HG02943 (cell line): ENCODE measurements around the gene CASP12.

ENCODE experiments used
- ATAC-seq: cut with Tn5 transposase; IDR thresholded peaks from one replicate; pipeline ENCODE4 v1.9.1; 2021; ENCODE audit warnings: mild to moderate bottlenecking, low read depth, moderate library complexity; ENCODE audit not compliant: unreplicated experiment

The CASP12 gene

DNA sequence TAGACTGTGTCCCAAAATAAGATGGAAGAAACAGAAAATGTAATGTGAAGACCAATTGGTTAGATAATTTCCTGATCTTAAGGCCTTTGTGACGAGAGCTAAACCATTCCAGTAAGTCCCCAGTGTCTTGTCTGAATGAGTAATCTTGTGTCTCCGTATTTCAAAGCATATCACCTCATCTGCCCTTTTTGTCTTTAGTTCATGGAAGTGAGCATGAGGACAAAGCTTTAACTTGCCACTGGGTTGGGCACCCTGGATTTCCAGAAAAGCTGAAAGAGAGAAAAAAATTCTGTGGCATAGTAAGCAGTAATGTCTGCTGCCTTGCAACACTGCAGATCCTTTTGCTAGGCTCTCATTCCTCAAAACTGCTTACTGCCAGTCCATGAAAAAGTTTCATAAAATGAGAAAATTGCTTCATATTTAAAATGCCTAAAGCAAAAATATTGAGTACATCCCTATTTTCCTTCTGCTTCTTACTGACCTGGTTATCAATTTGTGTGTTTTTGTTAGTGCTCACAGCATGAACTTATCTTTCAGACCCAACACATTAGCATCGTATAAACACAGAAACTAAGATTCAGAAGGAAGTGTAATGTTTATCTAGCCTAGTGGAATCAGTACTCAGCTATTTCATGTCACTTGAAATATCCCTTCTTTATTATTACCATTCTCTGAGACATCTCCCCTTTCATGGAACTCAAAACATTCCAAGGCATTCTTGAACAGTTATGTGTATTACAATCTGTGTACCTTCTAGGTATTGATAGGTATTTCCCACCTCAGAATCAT, 5.3 kb downstream of the CASP12 start:
- no peak for ATAC-seq

DNA sequence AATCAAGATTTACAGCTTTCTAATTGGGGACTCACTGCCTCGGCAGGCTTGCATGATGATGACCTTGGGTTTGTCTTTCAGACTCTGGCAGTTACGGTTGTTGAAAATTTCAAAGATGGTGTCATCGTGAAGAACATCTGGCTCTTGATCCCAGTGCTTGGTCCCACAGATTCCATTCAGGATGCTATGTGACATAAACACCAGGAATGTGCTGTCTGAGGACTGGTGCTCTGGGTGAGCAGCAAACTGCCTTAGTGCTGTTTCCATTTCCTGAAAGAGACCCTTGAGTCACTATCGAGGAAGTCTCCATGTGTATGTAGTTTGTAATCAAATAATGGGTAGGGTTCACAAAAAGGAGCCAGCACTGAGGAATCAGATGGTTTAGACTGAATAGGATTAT, 7.1 kb downstream of the CASP12 start:
- ATAC-seq = no peak

DNA sequence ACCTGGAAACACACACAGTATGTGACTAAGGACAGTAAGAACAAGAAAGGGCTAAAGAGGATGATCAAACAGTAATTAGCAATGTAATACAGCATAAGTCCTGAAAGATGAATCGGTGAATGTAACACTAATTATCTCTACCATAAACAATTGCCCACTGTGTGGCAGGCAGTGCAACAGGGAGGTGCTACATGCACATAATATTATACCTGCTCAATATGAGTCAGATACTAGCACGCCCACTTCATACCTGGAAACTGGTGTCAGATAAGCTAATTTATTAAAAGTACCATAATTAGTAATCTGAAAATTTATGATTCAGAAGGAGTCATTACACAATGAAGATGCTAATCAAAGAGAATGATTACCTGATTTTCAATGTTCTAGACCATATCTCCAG, 14.9 kb downstream of the CASP12 start:
- no peak for ATAC-seq

DNA sequence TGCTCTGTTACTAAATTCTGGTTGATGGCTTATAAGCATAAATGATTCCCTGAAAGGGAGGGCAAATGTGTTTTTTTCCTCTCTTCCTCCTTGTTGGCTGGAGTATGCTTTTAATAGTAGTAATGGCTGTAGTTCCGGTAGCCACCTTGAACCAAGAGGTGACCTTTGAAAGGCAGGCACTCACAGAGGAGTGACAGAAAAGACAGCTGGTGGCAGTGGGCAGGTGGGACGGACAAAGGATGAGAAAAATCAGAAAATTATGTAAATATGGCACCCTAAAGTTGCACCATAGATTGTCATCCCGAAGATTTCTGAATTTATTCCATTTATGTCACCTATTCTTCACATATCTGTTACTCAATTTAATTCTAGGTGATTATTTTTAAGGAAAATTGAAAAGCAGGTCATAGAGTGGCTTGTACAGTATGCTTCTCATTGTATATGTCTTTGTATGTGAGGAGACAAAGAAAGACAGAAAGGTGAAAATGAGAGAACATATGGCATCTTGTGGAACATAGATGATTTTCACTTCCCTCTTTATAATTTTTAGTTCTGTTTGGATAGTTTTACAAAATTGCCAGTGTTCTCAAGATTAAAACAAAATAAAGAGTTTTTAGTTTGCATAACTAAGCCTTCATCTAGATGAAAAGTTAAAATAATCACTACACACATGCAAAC, 17.0 kb downstream of the CASP12 start:
- ATAC-seq = peak; percentile 76

DNA sequence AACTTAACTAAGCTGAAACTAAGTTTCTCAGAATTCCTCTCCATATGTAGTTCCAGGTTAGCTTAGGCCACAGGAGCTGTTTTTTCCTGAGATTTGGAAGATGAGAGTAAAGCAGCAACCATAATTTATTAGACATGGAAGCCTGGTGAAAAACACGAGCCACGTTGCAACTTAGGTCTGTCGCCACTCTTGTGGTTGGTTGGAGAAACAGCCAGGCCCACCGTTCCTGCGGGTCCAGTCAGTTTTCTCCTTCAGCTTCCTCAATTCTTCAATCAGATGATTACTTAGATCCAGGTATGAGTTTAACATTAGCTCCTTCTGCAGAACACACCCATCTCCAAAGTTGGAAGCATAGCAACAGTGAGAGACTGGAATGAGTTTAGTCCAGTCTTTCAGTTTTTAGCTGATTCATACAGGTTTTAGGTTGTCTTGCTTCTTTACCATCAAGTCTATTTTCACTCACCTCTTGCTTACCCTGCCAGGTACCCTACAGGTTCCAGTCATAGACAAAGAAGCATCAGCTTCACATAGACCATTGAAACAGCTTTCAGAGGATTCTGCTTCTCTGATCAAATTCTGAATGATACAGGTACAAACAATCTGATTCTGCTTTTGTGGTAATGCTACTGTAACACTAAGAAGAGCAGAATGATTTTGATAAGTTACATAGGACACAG, 18.6 kb downstream of the CASP12 start:
- ATAC-seq = no peak

DNA sequence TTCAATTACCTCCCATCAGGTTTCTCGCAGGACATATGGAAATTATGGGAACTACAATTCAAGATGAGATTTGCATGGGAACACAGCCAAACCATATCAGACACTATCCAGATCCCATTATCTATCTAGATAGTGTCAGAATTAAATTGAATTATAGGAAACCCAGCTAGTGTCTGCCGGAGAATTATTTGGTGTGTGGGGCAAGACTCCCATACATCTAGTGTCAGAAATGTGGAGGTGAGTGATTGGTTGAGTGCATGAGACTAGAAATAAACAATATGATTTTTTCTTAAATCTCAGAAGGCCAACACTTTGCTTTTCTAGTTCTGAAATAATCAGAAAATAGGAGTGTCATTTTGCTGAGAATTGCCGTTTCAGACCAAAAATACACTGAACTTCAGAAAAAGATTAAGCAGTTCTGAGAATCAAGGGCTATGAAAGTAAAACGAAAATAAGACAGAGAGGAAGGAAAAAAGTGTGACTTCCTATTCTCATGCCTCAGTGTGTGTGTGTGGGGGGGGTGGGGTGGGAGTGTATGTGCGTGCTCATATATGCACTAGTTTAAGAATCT, 21.3 kb downstream of the CASP12 start:
- no peak for ATAC-seq

DNA sequence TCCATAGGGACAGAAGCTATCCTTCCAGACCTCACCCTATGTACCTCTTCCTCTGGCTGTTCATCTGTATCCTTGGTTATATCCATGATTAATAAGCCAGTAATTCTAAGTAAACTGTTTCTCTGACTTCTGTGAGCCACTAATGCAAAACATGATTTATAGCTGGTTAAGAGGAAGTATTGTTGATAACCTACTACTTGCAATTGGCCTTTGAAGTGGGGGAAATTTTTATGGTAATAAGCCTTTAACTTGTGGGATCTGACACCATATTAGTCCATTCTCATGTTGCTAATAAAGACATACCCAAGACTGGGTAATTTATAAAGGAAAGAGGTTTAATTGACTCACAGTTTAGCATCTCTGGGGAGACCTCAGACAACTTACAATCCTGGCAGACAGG, 21.9 kb downstream of the CASP12 start:
- no peak for ATAC-seq

DNA sequence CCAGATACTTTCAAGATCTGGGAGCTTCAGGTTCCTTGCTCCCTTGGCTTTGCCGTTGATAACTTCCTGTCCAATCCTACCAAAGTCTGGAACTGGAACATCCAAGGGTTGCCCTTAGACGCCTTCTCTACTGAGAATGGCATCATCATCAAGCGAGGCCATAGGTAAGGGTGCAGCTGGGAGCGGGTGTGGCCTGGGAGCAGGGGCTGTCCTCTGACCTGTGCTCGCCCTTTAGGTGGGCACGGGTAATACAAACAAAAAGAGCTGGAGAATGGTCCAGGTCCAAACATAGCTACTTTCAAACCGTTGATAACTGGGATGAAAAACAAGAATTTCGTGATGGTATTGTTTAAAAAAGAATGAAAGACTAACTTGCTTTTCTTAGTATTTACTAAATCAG, 25.0 kb downstream of the CASP12 start:
- ATAC-seq = no peak

DNA sequence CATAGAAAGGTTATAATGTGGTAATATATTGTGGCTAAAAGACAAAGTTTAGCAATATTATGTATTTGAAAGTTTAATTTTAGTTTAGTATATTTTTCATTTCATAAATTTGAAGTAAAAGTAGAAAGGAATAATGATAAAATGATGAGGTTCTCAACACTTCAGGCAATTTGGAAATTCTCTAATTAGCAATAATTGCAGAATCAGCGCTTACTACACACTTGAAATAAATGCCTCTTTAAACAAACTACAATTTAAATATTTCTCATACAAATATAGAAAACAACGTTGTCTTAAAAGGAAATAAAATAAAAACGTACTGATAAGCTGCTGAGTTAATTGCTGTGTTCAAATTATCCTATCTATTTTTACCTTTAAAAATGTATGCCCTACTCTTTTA, 25.9 kb downstream of the CASP12 start:
- ATAC-seq = no peak

DNA sequence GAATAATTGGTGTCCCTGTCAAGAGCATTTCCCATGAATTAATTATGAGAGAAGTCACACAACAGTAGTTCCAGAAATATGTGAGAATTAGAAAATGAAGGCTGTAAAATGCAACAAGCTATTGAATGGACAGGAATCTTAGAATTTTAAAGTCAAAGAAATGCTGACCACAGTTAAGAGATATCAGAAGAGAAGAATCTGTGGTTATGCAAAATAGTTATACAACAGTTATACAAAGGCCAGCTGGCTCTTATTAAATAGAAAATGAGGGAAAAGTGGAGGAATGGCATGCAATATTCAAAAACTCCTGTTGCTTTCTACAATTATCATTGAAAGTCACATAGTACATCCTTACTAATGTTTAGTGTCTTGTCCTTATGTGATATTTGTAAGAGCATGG, 27.4 kb downstream of the CASP12 start:
- ATAC-seq = no peak

DNA sequence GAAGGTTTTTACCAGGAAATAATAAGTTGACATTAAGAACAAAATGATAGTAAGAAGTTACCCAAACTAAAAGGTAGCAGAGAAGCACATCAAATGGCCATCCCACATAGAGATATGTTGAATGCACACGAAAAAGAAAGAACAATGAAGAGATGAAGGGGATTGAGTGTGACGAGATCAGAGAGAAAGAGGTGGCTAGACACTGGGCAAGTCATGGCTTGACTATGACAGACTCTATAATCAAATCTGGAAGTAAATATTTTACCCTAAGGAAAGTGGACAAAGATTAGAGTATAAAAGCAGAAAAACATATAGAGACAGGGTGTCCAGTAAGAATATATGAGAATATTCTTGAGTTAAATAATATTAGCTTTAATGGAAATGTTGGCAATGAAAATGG, 31.4 kb downstream of the CASP12 start:
- ATAC-seq = no peak

DNA sequence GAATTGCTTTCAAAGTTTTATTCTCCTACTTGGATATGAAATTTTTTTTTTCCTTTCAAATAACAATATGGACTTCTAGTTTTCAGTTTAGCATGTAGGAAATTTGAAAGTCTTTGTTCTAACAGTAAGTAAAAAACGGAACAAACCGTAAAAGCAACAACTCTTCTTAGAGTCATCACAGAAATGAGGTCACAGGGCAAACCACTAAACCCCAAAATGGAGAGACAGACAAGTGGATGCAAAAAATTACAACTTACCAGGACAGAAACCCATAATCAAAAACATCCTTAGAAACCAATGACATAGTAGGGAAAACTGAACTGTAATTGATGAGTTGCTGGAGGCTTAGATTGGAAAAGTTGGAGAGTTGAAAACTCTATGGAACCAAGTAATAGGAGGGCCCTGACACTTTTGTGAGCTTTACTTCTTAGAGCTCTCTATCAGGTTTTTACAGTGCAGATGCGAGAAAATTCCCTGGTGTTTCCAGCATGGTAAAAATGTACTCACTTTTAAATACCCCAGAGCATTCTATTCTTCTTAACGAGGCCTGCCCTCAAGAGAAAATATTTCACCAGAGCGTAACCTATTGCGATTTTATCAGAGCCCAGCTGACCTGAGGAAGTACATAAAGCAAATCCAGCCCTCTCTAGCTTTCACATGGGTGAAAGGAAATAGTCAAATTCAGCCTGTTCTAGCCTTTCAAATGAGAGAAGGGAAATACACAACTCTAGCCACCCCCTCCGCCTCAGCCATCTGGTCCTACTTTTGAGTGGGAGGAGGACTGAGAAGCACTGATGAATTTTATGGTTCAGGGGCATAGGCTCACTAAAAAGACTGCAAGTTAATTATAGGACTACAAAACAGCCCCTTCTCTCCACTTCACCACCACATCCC, 39.1 kb downstream of the CASP12 start:
- no peak for ATAC-seq

DNA sequence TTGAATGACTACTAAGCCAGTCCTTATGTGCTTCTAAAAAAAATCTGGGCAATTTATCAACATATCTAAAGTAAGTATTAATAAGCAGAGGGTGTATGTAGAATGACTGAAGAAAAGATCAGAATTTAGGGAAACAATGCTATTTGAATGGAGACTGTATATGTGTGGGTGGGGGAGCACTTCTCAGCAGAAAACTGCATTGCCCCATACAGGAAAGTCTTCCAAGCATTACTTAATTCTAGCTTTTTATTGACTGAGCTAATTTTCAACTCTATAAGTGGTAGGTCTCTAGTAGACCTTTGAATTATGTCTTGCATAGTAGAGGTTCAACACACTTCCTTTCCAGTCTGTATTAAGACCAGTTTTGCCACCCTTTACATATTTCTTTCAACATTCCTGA, 41.7 kb downstream of the CASP12 start:
- no peak for ATAC-seq

DNA sequence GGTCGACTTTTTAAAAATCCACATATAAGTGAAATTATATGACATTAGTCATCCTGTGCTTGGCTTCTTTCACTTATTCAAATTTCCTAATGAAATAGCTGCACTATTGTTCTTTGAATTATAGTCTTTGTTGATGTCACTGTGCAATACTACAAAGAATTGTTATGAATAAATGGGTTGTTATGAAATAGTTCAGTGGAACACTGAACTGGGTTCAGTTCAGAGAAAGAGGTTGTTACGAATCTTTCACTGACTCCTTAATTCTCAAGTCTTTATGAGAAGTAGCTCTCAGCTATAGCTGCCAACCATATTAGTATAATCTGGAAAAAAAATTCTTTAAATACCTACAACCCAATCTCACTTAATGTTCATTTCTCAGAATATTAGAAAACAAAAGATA, 42.3 kb downstream of the CASP12 start:
- ATAC-seq = no peak

DNA sequence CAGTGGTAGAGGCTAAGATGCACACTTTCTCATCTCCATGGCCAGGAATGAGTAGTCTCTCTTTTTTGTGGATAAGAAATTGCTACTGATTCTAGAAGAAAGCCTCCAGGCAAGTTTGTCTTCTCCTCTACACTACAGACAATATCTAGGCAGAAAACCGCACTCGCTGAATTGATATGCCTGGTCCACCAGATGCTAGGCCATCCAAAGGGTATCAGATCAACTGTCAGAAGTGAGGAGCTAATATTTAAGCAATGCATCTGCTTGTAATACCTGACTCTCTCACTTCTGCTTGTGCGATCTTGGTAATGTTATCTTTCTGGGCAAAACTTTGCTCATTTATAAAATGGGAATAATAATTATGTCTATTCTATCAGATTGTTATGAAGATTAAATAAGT, 45.0 kb downstream of the CASP12 start:
- no peak for ATAC-seq

DNA sequence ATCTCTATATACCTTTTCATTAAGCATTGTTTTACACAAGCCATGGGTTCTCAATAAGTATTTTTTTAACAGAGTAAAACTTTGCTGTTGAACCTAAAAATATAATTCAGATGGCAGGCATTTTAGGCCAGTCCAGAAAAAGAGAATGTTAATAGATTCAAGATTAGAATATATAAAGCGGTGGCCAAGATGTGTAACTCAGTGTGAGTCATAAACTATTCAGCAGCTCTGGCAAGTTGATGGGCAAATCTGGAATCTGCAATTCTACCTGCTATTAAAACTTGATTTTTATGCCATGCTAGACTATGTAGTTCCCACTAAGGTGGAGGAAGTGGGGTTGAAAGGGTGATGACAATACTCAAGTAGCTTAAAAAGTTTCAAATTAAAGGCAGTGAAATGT, 45.4 kb downstream of the CASP12 start:
- no peak for ATAC-seq

DNA sequence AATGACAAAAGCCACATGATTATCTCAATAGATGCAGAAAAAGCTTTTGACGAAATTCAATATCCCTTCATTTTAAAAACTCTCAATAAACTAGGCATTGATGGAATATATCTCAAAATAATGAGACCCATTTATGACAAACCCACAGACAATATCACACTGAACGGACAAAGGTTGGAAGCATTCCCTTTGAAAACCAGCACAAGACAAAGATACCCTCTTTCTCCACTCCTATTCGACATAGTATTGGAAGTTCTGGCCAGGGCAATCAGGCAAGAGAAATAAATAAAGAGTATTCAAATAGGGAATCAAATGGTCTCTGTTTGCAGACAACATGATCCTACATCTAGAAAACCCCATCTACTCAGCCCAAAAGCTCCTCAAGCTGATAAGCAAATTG, 52.0 kb downstream of the CASP12 start:
- no peak for ATAC-seq

DNA sequence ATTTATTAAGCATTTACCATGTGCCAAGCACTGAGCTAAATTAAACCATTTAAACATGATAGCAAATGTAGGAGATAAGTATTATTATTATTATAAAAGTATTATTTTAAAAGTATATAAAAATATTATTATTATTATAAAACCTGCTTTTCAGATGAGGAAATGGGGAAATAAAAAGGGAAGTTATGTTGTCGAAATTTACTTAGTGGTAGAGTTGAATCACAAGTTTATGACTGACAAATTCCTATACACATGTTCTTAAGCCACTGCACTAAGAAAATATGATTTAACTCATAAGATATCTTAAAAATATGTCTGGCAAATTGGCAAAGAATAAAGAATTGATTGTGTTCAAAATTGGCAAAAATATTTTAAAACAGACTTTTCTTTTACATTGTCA, 53.8 kb downstream of the CASP12 start:
- no peak for ATAC-seq

DNA sequence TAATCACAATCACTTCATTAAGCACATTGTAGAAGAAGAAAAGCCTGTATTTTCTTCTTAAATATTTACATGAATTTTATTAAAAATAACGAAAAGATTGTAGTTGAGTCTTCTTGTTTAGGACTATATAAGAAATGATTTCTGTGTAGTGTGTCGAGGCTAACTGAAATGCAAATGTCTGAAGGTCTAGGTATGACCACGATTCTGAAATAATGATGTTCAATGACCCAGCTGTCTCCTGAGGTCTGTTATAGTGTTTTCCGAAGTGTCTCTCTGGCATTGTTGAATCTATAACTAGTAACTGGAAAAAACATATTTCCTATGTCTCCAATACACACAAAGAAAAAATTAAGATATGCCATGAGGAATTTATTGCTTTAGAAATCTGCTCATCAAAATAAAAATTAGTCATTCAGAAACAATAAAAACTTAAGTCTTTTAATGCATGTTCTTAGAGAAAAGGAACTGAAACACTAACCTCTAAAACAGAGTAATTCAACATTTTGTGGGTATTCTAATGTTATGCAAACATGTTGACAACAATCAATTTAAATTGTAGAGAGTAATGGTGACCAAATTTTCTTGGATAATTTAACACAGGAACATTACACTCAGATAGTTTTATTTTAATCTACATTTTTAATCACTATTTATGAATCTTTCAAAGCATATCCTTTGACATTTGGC, 55.0 kb downstream of the CASP12 start:
- no peak for ATAC-seq

DNA sequence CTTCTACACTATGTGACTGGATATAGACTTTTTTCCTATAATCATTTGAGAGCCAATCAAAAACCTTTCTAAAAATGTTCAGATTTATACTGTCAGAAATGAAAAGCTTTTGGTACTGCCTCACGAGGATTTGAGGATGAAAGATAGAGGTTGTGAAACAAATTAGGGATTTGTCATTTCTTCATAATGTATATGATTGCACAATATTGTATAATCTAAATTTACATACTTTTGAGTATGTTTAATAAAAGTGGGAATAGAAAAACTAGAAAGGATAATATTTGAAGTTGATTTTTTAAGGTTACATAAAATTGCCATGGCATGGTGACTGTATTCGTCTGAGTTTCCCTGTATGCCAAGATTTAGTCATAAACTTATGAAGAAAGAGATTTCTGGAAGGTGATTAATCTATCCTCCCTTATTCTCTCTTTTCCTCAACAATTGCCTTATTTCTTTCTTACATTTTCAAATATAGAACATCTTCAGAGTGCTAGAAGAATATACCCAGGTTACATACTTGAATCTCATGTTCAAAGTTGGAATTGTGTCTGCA, 56.2 kb downstream of the CASP12 start:
- ATAC-seq = no peak
